Gastroesophageal sphincter (tissue), 3 donors: ENCODE measurements around the gene PRTFDC1.

Experiments
- CTCF ChIP-seq, 4 experiments: fragments of 200-600 bp in 2 of 4; fragments of 450-650 bp in 2 of 4; sonication (generic) in 1 of 4; IDR thresholded peaks; one replicate each; pipeline ENCODE4 v1.5.1; 2017 to 2019; ENCODE audit warnings: antibody characterized with exemption in 4 of 4, mild to moderate bottlenecking in 2 of 4, moderate library complexity in 2 of 4
- EP300 ChIP-seq: sonication (generic); formaldehyde crosslinking; IDR thresholded peaks from one replicate; pipeline ENCODE4 v1.6.1; 2017; ENCODE audit warnings: antibody characterized with exemption, mild to moderate bottlenecking

GRCh38 chr10:24950439-24950838 is 2.0 kb downstream of the PRTFDC1 start:
- TF ChIP-seq CTCF (IDR thresholded peaks at IDR 0.05) (no peak), EP300 (no peak)
